ES-I3 (cell line): ENCODE data around the gene PIP5KL1.
"Not testable (repeated sequence)": the region's sequence is repeated elsewhere in the genome, so short reads cannot be mapped to it uniquely, and the experiment has no call there.

Experiments
- H3K36me3 ChIP-seq: 2 replicates; pipeline ENCODE4 v1.6.1; 2013; ENCODE audit warnings: mild to moderate bottlenecking, low read length, control low read depth, moderate library complexity; ENCODE audit not compliant: insufficient read depth
- H3K4me1 ChIP-seq: 2 replicates; pipeline ENCODE4 v1.6.1; 2013; ENCODE audit warnings: mild to moderate bottlenecking, control low read depth, low read length; ENCODE audit not compliant: insufficient read depth
- H3K9ac ChIP-seq: 2 replicates; pipeline ENCODE4 v1.6.1; 2013; ENCODE audit warnings: low read depth, mild to moderate bottlenecking, low read length, moderate library complexity
- H3K9me3 ChIP-seq: 2 replicates; pipeline ENCODE4 v1.6.1; 2013; ENCODE audit warnings: mild to moderate bottlenecking, low read length, moderate library complexity; ENCODE audit not compliant: control insufficient read depth, insufficient read depth

PIP5KL1 gene

DNA sequence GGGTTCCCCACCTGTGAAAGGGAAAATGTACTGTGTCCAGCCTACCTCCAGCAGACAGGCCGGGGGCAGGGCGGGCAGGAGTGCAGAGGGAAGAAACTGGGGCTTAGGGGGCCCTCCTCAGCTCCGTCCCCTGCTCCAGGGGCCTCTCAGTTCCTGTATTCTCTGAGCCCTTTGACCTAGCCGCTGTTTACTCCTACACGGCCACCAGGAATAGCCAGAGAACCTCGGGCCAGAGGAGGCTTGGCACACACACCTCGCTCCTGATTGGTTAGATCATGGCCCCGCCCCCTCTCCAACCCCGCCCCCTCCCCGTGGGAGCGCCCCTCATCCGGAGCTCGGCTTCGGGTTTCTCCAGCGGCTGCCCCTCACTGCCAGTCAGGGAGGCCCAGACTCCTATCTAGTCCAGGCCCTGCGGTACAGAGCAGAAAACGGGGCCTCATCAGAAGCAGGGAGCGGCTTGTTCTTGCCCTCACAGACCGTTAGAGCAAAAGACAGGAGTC, 33.3 kb downstream of the PIP5KL1 start:
- Histone ChIP-seq H3K9me3 (no peaks in the 10 kb centered on the region; the same call in 1 of the 2 replicates), H3K36me3 (peaks cover 14% of the 10 kb centered on the region; the same call in 1 of the 2 replicates), H3K9ac (no peak overlapping the region), H3K4me1 (no peaks in the 10 kb centered on the region; the same call in none of the 2 replicates)

DNA sequence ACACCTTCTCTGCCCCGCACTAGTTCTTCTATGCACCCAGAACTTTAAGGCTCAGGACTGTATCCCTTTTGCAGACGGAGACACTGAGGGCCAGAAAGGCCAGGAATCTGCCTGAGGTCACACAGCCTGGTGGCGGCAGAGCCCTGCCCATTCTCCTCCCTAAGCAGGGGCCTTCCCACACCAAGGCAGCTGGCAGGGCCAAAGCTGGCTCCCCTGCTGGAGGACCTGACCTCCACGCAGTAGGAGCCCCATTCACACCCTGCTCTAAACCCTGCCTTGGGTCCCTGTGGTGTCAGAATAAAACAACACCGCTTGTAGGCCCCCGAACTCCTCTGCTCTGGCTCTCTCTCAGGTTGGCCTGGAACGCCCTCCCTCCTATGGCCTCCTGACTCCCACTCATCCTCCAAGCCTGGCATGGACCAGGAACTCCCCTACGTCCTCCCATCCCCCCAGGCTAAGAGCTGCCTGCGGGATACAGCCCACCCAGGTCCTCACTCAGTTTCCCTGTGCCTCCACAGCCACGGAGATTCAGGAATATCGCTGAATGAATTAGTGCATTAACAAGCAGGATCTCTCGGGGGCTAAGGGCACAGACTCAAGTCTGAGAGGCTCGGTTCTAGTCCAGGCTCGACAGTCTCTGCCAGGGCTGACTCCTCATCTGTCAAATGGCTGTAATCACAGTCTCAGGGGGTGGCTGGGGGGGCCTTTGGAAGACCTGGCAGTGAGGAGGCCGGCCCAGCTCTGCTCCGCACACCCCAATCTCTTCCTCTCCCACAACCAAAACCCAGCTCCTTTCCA, 34.0 kb downstream of the PIP5KL1 start:
- Histone ChIP-seq H3K36me3 (peaks cover 14% of the 10 kb centered on the region; the same call in 1 of the 2 replicates), H3K4me1 (no peaks in the 10 kb centered on the region; the same call in none of the 2 replicates), H3K9ac (no peak overlapping the region)

DNA sequence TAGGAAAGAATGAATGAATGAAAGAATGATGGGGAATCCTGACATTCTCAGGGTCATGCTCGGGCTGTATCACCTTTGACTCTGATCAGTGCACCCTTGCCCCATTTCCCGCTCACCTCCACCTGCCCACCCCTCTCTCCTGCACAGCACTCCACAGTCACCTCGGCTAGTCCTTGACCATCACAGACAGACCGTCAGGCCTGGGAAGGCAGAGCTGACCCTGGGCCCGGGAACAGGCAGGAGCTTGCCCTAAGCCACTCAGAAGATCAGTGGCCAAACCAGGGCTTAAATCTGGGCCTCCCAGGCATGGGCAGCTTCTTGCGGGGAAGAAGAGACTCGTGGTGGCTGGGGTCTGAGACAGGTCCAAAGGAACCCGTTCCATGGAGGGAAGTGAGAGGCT, 34.8 kb downstream of the PIP5KL1 start:
- Histone ChIP-seq H3K4me1 (no peaks in the 10 kb centered on the region; the same call in 1 of the 2 replicates), H3K36me3 (peaks cover 14% of the 10 kb centered on the region; the same call in 1 of the 2 replicates), H3K9me3 (no peaks in the 10 kb centered on the region; the same call in 1 of the 2 replicates), H3K9ac (no peak overlapping the region)

More for the DNA sequence above, 34.0 kb downstream of the PIP5KL1 start:
- no peaks in the 10 kb centered on the region; the same call in 1 of the 2 replicates for H3K9me3 ChIP-seq

DNA sequence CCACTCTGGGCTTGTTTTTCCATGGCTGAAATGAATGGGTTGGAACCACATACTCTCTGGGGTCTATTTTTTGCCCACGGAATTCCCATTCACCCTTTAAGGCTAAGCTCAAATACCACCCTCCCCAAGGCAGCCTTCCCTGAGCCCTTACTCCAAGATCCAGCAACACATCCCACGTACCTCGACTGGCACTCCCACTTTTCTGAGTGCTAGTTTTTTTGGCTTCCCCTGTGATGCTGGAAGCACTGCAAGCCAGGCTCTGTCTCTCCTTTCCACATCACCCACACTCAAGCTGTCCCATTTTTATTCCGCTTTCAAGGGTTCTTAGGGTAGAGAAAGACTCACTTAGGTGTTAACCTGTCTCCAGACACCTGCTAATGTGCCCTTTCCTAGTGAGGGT, 37.2 kb downstream of the PIP5KL1 start:
- Histone ChIP-seq H3K9ac (no peak overlapping the region), H3K36me3 (peaks cover 14% of the 10 kb centered on the region; the same call in 1 of the 2 replicates), H3K9me3 (no peaks in the 10 kb centered on the region; the same call in 1 of the 2 replicates), H3K4me1 (no peaks in the 10 kb centered on the region; the same call in 1 of the 2 replicates)

DNA sequence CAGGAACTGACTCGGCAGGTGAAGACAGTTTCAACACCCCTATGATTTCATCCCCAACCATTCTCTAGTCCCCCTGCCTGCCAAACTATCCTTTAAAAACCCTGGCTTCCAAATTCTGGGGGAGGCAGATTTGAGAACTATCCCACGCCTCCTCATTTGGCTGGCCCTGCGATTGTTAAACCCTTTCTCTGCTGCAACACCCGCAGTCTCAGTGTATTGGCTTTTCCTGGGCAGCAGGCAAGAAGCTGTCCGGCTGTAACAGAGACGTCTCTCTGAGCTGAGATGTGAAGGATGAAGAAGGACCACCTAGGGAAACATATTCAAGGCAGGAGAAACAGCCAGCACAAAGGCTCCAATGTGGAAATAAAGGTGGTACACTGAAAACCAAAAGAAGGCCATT, 37.7 kb downstream of the PIP5KL1 start:
- H3K9me3 ChIP-seq: no peaks in the 10 kb centered on the region; the same call in 1 of the 2 replicates
- peaks cover 14% of the 10 kb centered on the region; the same call in 1 of the 2 replicates for H3K36me3 ChIP-seq
- no peaks in the 10 kb centered on the region; the same call in 1 of the 2 replicates for H3K4me1 ChIP-seq
- no peak overlapping the region for H3K9ac ChIP-seq

DNA sequence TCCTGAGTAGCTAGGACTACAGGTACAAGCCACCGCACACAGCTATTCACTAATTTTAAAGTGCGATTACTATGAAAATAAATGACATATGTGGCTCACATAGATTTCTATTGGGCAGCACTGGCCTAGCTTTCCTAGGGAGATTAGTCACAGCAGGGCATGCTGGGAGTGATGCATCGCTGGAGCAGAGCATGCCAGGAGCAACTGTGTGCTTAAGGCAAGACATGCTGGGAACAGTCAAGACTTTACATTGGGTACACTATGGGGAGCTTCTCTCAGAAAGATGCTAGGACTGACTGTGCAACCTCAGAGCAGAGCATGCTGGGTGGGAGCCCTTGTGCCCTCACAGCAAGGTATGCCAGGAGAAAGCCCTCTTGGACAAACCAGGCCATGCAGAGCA, 40.5 kb downstream of the PIP5KL1 start:
- H3K9me3 ChIP-seq: no peaks in the 10 kb centered on the region; the same call in 1 of the 2 replicates
- H3K36me3 ChIP-seq: peaks cover 14% of the 10 kb centered on the region; the same call in 1 of the 2 replicates
- H3K4me1 ChIP-seq: 0 out of 2 replicates have a peak, but pooled peaks cover 3% of the 10 kb centered on the region

DNA sequence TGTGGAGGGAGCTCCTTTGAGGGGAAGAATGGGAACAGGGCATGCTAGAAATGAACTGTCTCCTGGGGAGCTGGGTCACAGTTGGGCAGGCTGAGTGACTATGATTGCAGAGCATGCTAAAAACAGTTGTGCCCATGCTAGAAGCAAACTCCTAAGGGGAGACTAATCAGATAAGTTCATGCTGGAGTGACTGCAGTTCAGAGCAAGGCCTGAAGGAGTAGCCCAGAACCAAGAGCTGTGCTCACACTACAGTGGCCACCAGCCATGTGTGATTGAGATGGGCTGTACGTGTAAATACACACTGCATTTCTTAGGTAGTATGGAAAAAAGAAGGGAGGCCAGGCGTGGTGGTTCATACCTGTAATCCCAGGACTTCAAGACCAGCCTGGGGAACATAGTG, 42.8 kb downstream of the PIP5KL1 start:
- Histone ChIP-seq H3K9ac (no peak overlapping the region), H3K9me3 (no peaks in the 10 kb centered on the region; the same call in 1 of the 2 replicates), H3K4me1 (peaks cover 9% of the 10 kb centered on the region; the same call in 1 of the 2 replicates), H3K36me3 (no peaks in the 10 kb centered on the region; the same call in 1 of the 2 replicates)

More for the DNA sequence above, 40.5 kb downstream of the PIP5KL1 start:
- no peak overlapping the region for H3K9ac ChIP-seq

DNA sequence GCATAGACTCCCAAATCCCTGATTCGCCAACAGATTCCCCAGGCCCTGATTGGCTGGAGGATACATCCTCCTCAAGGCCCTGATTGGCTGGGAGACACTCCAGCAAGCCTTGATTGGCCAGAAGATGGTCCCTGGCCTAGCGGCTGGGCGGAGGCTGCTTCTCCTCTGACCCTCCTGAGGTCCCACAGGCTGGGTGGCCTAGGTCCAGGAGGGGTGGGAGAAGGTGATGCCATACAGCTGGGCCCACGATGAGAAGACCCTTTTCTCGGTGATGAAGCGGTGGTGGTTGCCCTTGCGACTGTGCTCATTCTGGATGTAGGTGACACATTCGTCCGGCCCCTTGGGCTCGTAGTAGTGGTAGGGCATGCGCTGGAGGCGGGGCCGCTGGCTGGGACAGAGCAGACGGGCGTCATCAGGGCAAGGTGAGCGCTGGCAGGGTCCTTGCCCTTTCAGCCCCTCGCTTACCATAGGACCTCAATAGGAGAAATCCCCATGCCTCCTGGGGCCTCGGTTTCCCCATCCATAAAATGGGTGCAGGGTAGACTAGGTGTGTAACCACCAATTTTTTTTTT, 44.1 kb downstream of the PIP5KL1 start:
- no peaks in the 10 kb centered on the region; the same call in 1 of the 2 replicates for H3K36me3 ChIP-seq
- no peak overlapping the region for H3K9ac ChIP-seq
- peaks cover 9% of the 10 kb centered on the region; the same call in 1 of the 2 replicates for H3K4me1 ChIP-seq

DNA sequence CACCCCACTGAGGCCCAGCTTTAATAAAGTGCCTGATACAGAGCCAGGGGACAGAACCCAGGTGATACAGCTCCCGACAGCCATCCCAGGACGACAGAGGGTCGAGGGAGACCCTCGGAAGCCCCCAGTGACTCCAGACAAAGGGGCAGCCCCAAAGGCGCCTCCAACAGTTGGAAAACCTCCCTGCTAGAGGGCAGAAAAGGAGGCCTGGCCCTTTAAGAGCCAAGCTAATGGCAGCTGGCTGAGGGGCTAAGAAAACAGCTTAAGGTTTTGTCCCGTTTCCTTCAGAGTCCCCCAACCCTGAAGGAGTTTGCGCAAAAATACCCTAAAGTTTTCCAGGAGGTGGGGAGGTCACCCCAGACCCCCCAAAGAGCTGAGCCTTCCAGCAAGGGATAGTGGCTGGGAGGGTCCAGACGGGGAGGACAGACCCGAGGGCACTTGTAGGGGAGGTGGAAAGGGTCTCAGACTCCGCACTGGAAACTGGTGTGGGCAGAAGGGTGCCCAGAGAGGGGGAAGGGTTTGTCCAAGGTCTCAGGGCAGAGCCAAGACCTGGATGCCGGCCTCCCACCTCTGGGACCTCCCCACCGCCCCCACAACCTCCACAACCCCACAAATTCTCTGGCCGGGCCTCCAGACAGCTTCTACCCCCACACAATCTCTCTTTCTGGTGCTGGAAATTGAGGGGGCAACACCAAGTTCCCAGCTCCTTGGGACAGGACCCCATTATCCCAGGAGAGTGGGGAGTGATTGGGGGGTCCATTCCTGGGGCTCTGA, 44.9 kb downstream of the PIP5KL1 start:
- Histone ChIP-seq H3K4me1 (peaks cover 9% of the 10 kb centered on the region; the same call in 1 of the 2 replicates), H3K9me3 (no peaks in the 10 kb centered on the region), H3K36me3 (no peaks in the 10 kb centered on the region; the same call in 1 of the 2 replicates), H3K9ac (no peak overlapping the region)

More for the DNA sequence above, 44.1 kb downstream of the PIP5KL1 start:
- no peaks in the 10 kb centered on the region for H3K9me3 ChIP-seq

DNA sequence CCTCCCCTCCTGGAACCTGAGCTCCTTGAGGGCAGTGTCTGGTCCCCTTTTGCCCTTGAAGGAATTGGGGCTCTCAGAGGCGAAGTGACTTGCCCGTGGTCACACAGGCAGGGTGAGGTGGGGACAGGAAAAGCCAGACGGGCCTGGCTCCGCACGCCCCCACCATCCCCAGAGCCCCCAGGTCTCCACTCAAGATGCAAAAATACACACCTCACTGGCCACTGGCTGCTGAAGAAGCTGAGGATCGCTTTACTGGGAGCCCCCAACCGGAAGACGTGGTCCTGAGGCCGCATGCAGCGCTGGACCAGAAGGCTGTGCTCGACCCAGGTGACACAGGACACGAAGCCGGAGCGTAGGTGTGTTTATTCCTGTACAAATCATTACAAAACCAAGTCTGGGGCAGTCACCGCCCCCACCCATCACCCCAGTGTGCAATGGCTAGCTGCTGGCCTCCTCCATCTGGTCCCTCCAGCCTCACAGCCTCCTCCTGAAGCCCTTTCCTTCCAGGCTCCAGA, 45.5 kb downstream of the PIP5KL1 start:
- no peaks in the 10 kb centered on the region for H3K9me3 ChIP-seq
- H3K36me3 ChIP-seq: no peaks in the 10 kb centered on the region; the same call in 1 of the 2 replicates
- H3K4me1 ChIP-seq: peaks cover 9% of the 10 kb centered on the region; the same call in 1 of the 2 replicates
- H3K9ac ChIP-seq: no peak overlapping the region

DNA sequence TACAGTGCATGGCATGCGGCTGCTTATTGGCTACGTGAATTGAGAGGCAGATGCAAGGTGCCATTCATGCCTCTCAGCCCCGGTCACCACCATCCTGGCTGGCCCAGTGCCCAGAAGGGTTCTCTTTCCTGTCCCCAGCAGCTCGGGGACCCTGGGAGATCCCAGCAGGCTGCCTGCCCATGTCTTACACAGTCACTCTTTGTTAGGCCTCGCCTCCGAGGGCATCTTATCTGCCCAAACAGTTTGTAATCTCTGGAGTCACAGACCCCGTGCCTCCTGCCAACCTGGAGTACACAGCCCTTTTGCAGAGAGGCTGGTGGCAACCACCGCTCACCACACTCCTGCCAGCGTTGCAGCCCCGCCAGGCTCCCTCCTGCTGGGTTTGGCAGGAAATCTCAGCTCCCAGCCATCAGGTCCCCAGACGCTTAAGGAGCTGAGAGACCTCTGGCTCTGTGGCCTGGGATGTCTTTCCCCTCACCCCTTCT, 46.1 kb downstream of the PIP5KL1 start:
- Histone ChIP-seq H3K4me1 (peaks cover 9% of the 10 kb centered on the region; the same call in 1 of the 2 replicates), H3K36me3 (no peaks in the 10 kb centered on the region), H3K9me3 (no peaks in the 10 kb centered on the region), H3K9ac (no peak overlapping the region)

DNA sequence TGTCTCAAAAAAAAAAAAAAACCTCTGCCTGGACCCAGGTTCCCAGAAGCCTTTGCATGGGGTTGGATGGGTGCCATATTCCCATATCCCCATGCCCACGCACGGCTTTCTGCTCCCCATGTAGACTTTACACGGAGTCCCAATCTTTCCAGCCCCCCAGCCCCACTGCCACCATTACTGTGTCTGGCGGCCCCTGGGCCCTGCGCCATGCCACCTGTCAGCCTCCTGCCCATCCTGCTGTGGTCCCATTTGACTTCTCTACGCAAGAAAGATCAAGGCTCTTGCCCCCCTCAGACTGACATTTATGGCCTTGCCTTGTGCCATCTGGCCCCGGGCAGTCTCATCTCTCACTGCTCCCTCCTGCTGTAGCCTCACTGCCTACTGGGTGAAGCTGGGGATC, 46.6 kb downstream of the PIP5KL1 start:
- no peaks in the 10 kb centered on the region for H3K9me3 ChIP-seq
- H3K36me3 ChIP-seq: no peaks in the 10 kb centered on the region
- H3K9ac ChIP-seq: no peak overlapping the region
- H3K4me1 ChIP-seq: peaks cover 9% of the 10 kb centered on the region; the same call in 1 of the 2 replicates

DNA sequence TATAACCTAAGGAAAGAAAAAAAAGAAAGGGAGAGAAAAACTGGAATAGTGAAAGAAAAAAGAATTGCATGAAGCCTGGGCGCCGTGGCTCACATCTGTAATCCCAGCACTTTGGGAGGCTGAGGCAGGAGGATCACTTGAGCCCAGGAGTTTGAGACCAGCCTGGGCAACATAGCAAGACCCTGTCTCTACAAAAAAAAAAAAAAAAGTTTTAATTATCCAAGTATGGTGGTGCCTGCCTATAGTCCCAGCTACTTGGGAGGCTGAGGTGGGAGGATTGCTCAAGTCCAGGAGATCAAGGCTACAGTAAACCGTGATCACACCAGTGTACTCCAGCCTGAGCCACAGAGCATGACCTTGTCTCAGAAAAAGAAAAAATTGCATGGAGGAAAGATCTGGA, 48.9 kb downstream of the PIP5KL1 start:
- H3K36me3 ChIP-seq, H3K9ac ChIP-seq, H3K4me1 ChIP-seq, H3K9me3 ChIP-seq: not testable (repeated sequence)
